NCI-H526 treated with DMSO at 0.1 percent for 48 hours (cell line): ENCODE data around the gene RNU1-4.
A peak's percentile ranks its signal among the peaks of the same experiment; 100 is the strongest.
"Not testable (repeated sequence)": the region's sequence is repeated elsewhere in the genome, so short reads cannot be mapped to it uniquely, and the experiment has no call there.

ENCODE experiments used
- DNase-seq: peaks from one replicate; lab custom pipeline; 2025; lab: John Stamatoyannopoulos, UW

Gene RNU1-4

GRCh38 chr1:16708704-16709103, 31.6 kb upstream of the RNU1-4 start:
- DNase-seq: not testable (repeated sequence)

GRCh38 chr1:16709659-16710087, 30.6 kb upstream of the RNU1-4 start:
- not testable (repeated sequence) for DNase-seq

GRCh38 chr1:16710618-16711017, 29.7 kb upstream of the RNU1-4 start:
- not testable (repeated sequence) for DNase-seq

GRCh38 chr1:16712131-16712530, 28.2 kb upstream of the RNU1-4 start:
- DNase-seq: not testable (repeated sequence)

GRCh38 chr1:16712582-16712981, 27.7 kb upstream of the RNU1-4 start:
- DNase-seq: not testable (repeated sequence)

- not testable (repeated sequence) for DNase-seq
These were observed 27.3 kb upstream of the RNU1-4 start for GRCh38 chr1:16712984-16713383.

- not testable (repeated sequence) for DNase-seq
These were observed 26.8 kb upstream of the RNU1-4 start for GRCh38 chr1:16713480-16713879.

GRCh38 chr1:16716691-16717335, 23.5 kb upstream of the RNU1-4 start:
- peak; percentile 23 for DNase-seq

GRCh38 chr1:16717336-16718098, 22.8 kb upstream of the RNU1-4 start:
- no peak for DNase-seq

- not testable (repeated sequence) for DNase-seq
These were observed 22.0 kb upstream of the RNU1-4 start for GRCh38 chr1:16718099-16718907.

- no peak for DNase-seq
These were observed 21.3 kb upstream of the RNU1-4 start for GRCh38 chr1:16718908-16719533.

- no peak for DNase-seq
These were observed 20.6 kb upstream of the RNU1-4 start for GRCh38 chr1:16719571-16720350.

- DNase-seq: no peak
These were observed 19.7 kb upstream of the RNU1-4 start for GRCh38 chr1:16720351-16721223.

GRCh38 chr1:16721871-16722641, 18.3 kb upstream of the RNU1-4 start:
- no peak for DNase-seq

- DNase-seq: no peak
These were observed 15.4 kb upstream of the RNU1-4 start for GRCh38 chr1:16724718-16725438.

- DNase-seq: not testable (repeated sequence)
These were observed 14.7 kb upstream of the RNU1-4 start for GRCh38 chr1:16725439-16726245.

GRCh38 chr1:16727190-16728111, 12.9 kb upstream of the RNU1-4 start:
- DNase-seq: no peak
